ENCODE measurements around the gene ACTMAP. TPM values are rescaled to one million over a fixed set of nuclear protein-coding genes. Genes with fewer than 3 reads are reported as not detected.

Gene ACTMAP
- total and polyA plus RNA-seq, 2 of the 8 experiments (the other 6 are each of a cell fraction or from before 2014, with no cell fraction given) = 24.1 to 26.5 TPM

- H3K23ac ChIP-seq (ENCODE audit: insufficient read length) = no peak overlapping the region
- H3K9ac ChIP-seq (replicated peaks in 1 of 4; ENCODE audit: extremely low read depth in 1 of 4, low read depth in 3 of 4, low read length in 3 of 4) = no peak overlapping the region
- no peaks in the 10 kb centered on the region for H4K20me1 ChIP-seq (replicated peaks in 1 of 2; ENCODE audit: control insufficient read depth in 1 of 2, insufficient read depth in 2 of 2, low read length in 2 of 2)
- no peaks in the 10 kb centered on the region for H3K79me1 ChIP-seq (ENCODE audit: low read depth, low read length)
- WGBS, 2 experiments (ENCODE audit: extremely low coverage in 1 of 2, insufficient coverage in 1 of 2, insufficient read length in 1 of 2, insufficient replicate concordance in 2 of 2, low coverage in 1 of 2, low lambda C conversion rate in 2 of 2, missing lambda C conversion rate in 1 of 2) = 92% methylated on average over 3 of the region's 3 CpGs; no CpG with 5 or more reads in 1 of the 2 experiments
- POLR2A ChIA-PET (ENCODE audit: partially characterized antibody) = interaction anchor here (1.3 kb wide), 1 partner anchor 15 kb away, joined by 4 read pairs; no protein-coding TSS in a partner anchor
- no peak overlapping the region for H2AK5ac ChIP-seq (ENCODE audit: low read depth, low read length)
- H4K5ac ChIP-seq (ENCODE audit: insufficient read length, low read depth, low read length) = no peak overlapping the region
- H3K27me3 ChIP-seq (replicated peaks in 1 of 4; ENCODE audit: control insufficient read depth in 3 of 4, extremely low read depth in 1 of 4, insufficient read depth in 3 of 4, low read length in 3 of 4) = no peaks in the 10 kb centered on the region
- no peak overlapping the region for H2BK12ac ChIP-seq (ENCODE audit: low read depth, low read length)
- H3K4me2 ChIP-seq (ENCODE audit: insufficient read depth in 1 of 2, low read depth in 2 of 2, low read length in 2 of 2) = no peak overlapping the region
- no peaks in the 10 kb centered on the region for H3K9me3 ChIP-seq (ENCODE audit: insufficient read depth in 2 of 2, low read depth in 1 of 2, low read length in 1 of 2)
- H2BK20ac ChIP-seq (ENCODE audit: low read length) = no peak overlapping the region
- no peaks in the 10 kb centered on the region for H3K79me2 ChIP-seq (ENCODE audit: control insufficient read depth in 1 of 2, insufficient read depth in 2 of 2, low read length in 2 of 2)
- DNase-seq (ENCODE audit: low read depth in 1 of 2, low spot score in 2 of 2) (no peak), FAIRE-seq (no peak)
- H4K91ac ChIP-seq (replicated peaks; ENCODE audit: insufficient read length, low read length) = no peak overlapping the region
- no peak overlapping the region for H2AFZ ChIP-seq (ENCODE audit: low read length)
- no peak overlapping the region for H4K8ac ChIP-seq (ENCODE audit: extremely low read depth, insufficient read depth, low read length)
- no peak overlapping the region for H3K14ac ChIP-seq (ENCODE audit: insufficient read length)
- H3K56ac ChIP-seq (replicated peaks; ENCODE audit: insufficient read length, low read depth, low read length) = no peak overlapping the region
- H3K4ac ChIP-seq (replicated peaks; ENCODE audit: insufficient read length, low read depth, low read length) = no peak overlapping the region
- no peak overlapping the region for H2BK15ac ChIP-seq (ENCODE audit: low read length)
- CTCF ChIA-PET (ENCODE audit: partially characterized antibody) = interaction anchor here (1.5 kb wide), 1 partner anchor 16 kb away, joined by 7 read pairs; no protein-coding TSS in a partner anchor
- no peak for TF ChIP-seq CTCF (IDR thresholded peaks at IDR 0.05; ENCODE audit: control extremely low read depth in 1 of 3, insufficient read depth in 1 of 3, low read depth in 1 of 3, low read length in 3 of 3)
- no peak for TF ChIP-seq CTBP2 (IDR thresholded peaks at IDR 0.05; ENCODE audit: borderline replicate concordance, insufficient read depth, insufficient read length, low read length)
- TF ChIP-seq CHD1 (IDR thresholded peaks at IDR 0.05; ENCODE audit: low read depth, low read length) = no peak
- no peak for TF ChIP-seq SIX5 (IDR thresholded peaks at IDR 0.05; ENCODE audit: low read depth, low read length)
- TF ChIP-seq BACH1 (IDR thresholded peaks at IDR 0.05; ENCODE audit: low read length) = no peak
- no peak for TF ChIP-seq MAFK (IDR thresholded peaks at IDR 0.05; ENCODE audit: low read depth, low read length)
- no peak for TF ChIP-seq SP1 (IDR thresholded peaks at IDR 0.05; ENCODE audit: low read depth, low read length)
- no peak for TF ChIP-seq HDAC6 (IDR thresholded peaks at IDR 0.05; ENCODE audit: low read depth, low read length)
- no peak for TF ChIP-seq CBX8 (IDR thresholded peaks at IDR 0.05; ENCODE audit: borderline replicate concordance, low read depth, low read length)
- TF ChIP-seq NANOG (IDR thresholded peaks at IDR 0.05; ENCODE audit: insufficient read depth, low read depth, low read length, poor library complexity, severe bottlenecking) = no peak
- TF ChIP-seq SP4 (IDR thresholded peaks at IDR 0.05; ENCODE audit: low read length) = no peak
- TF ChIP-seq BRCA1 (IDR thresholded peaks at IDR 0.05; ENCODE audit: low read depth, low read length) = no peak
- H2BK5ac ChIP-seq (ENCODE audit: low read depth, low read length) = no peak overlapping the region
- no peaks in the 10 kb centered on the region for H3K23me2 ChIP-seq (ENCODE audit: low read depth, low read length)
- no peaks in the 10 kb centered on the region; a peak in 1 of 8 replicates for H3K36me3 ChIP-seq (ENCODE audit: control insufficient read depth in 2 of 4, insufficient read depth in 4 of 4, low read length in 3 of 4)
- H2BK120ac ChIP-seq (replicated peaks; ENCODE audit: low read depth, low read length) = no peak overlapping the region
- H3K4me1 ChIP-seq (replicated peaks in 1 of 4; ENCODE audit: control insufficient read depth in 3 of 4, insufficient read depth in 4 of 4, low read length in 3 of 4) = no peaks in the 10 kb centered on the region
- H3K4me3 ChIP-seq (ENCODE audit: extremely low read depth in 1 of 4, insufficient read depth in 2 of 4, low read depth in 3 of 4, low read length in 4 of 4) = no peak overlapping the region
- no peak overlapping the region for H3K18ac ChIP-seq (ENCODE audit: extremely low read depth, low read length)
- H3K27ac ChIP-seq (ENCODE audit: low read depth, low read length) = no peak overlapping the region
Observed at GRCh38 chr19:40791996-40792395, 41.7 kb upstream of the ACTMAP start.

Data from H1 (cell line).